Heart left ventricle (tissue), 16 donors: ENCODE results near the gene ZNF433. TPM values are rescaled to one million over a fixed set of nuclear protein-coding genes. Genes with fewer than 3 reads are reported as not detected.
A peak's percentile ranks its signal among the peaks of the same experiment; 100 is the strongest.

ENCODE experiments used
- ATAC-seq, 4 donors: fragments of 200-7000 bp; cut with Tn5 transposase; one replicate each; pipeline ENCODE4 v1.9.1; 2020 to 2022; ENCODE audit warnings: moderate library complexity in 4 of 4, mild to moderate bottlenecking in 3 of 4, moderate number of reproducible peaks in 1 of 4
- DNase-seq, 5 donors: peaks; one replicate each; pipeline ENCODE4 v3.0.0-alpha.2; 2020
- H3K27ac ChIP-seq, 12 donors: fragments of 200-600 bp; sonication (generic) in 4 of 12; one replicate each; pipeline versions ENCODE4 v1.5.0 to v1.8.0; 2016 to 2022; ENCODE audit warnings: mild to moderate bottlenecking in 2 of 12
- H3K27me3 ChIP-seq, 9 donors: fragments of 200-600 bp; sonication (generic) in 2 of 9; one replicate each; pipeline versions ENCODE4 v1.5.1 to v1.8.0; 2016 to 2022; ENCODE audit warnings: mild to moderate bottlenecking in 3 of 9
- H3K36me3 ChIP-seq, 9 donors: fragments of 200-600 bp; sonication (generic) in 2 of 9; one replicate each; pipeline versions ENCODE4 v1.5.0 to v1.8.0; 2018 to 2022; ENCODE audit warnings: mild to moderate bottlenecking in 2 of 9
- H3K4me1 ChIP-seq, 12 donors: fragments of 200-600 bp; sonication (generic) in 4 of 12; one replicate each; pipeline versions ENCODE4 v1.5.0 to v1.8.0; 2016 to 2022; ENCODE audit warnings: mild to moderate bottlenecking in 3 of 12
- H3K4me3 ChIP-seq, 12 donors: fragments of 200-600 bp; sonication (generic) in 4 of 12; one replicate each; pipeline versions ENCODE4 v1.5.0 to v1.8.0; 2017 to 2022; ENCODE audit warnings: mild to moderate bottlenecking in 9 of 12, moderate library complexity in 4 of 12
- H3K9me3 ChIP-seq, 12 donors: fragments of 200-600 bp; sonication (generic) in 4 of 12; one replicate each; pipeline versions ENCODE4 v1.5.0 to v1.8.0; 2016 to 2022; ENCODE audit warnings: mild to moderate bottlenecking in 1 of 12
- CTCF ChIP-seq, 12 donors: fragments of 200-600 bp; sonication (generic) in 4 of 12; IDR thresholded peaks; one replicate each; pipeline versions ENCODE4 v1.5.0 to v1.8.0; 2018 to 2022; ENCODE audit warnings: antibody characterized with exemption in 12 of 12, mild to moderate bottlenecking in 5 of 12
- POLR2A ChIP-seq, 2 donors: fragments of 450-650 bp; IDR thresholded peaks; one replicate each; pipeline ENCODE4 v1.6.1; 2017; ENCODE audit warnings: antibody characterized with exemption in 2 of 2, mild to moderate bottlenecking in 2 of 2, moderate library complexity in 2 of 2
- WGBS, 4 donors: extraction: QIAGEN DNeasy Blood & Tissue Kit in 2 of 4; methylation state at CpG; one replicate each; pipeline versions ENCODE4 v1.1.5 to v1.1.7; 2013 to 2018; 5-methylcytosine and 5-hydroxymethylcytosine counted together
- intact Hi-C, 10 donors: fragments of 100-400 bp; cut with DNase I; formaldehyde crosslinking; loops; one replicate each; pipeline versions ENCODE4 v1.11.1 to v1.14.2; 2022
- polyA plus RNA-seq, 2 donors: library from polyadenylated mRNA; stranded (reverse); fragments of 200-250 nt; gene quantifications; one replicate each; pipeline ENCODE4 v1.2.3, GENCODE V29; 2013
- total RNA-seq, 9 donors: library from RNA; depleted of rRNA in 2 of 9; stranded (reverse); fragments of >200 nt in 2 of 9; fragmentation: NEBNext Ultra II Directional in 3 of 9; extraction: Animal tissue kit (Norgen Biotek cat#: 25700) in 3 of 9; gene quantifications; one replicate each; pipeline versions ENCODE4 v1.1.0 to v1.2.4, GENCODE V29; 2016 to 2023
- donor health status: ischemic (EF 13 %, LVEDD 7.1; RV severe dilation, severe dysfunction).
- donor health status: healthy with polysubstance abuse.
- donor health status: DM: no; HTN: yes; CAD: no.
- donor health status: DM: no; HTN: no; CAD: no.
- donor health status: ischemic (EF 25% LVEDD 6.9; RV normal size, moderate dysfunction).
- donor health status: ischemic (EF 25% LVEDD 5.7; RV mildly dilated, moderate dysfunction).
- donor health status: healthy.
- donor health status: DM: yes; HTN: yes; CAD: no.
- donor health status: ischemic (EF 35%, LVEDD 5.7; RV mildly dilated, moderate dysfunction).
- donor health status: nonischemic (EF 11% LVEDD 7.7; RV severe dilation, severe dysfunction).
- donor health status: DM: yes; HTN: yes; CAD: no.
- donor health status: PGD.
- donor health status: ischemic (EF 29% LVEDD 5.4; RV normal size, mild dysfunction).
- donor health status: nonischemic (EF 23%, LVEDD 6.1; RV moderate dilation, normal function).

ZNF433 gene
- total and polyA plus RNA-seq, 11 donors: 2.2 to 6.6 (median 3.6) TPM

DNA sequence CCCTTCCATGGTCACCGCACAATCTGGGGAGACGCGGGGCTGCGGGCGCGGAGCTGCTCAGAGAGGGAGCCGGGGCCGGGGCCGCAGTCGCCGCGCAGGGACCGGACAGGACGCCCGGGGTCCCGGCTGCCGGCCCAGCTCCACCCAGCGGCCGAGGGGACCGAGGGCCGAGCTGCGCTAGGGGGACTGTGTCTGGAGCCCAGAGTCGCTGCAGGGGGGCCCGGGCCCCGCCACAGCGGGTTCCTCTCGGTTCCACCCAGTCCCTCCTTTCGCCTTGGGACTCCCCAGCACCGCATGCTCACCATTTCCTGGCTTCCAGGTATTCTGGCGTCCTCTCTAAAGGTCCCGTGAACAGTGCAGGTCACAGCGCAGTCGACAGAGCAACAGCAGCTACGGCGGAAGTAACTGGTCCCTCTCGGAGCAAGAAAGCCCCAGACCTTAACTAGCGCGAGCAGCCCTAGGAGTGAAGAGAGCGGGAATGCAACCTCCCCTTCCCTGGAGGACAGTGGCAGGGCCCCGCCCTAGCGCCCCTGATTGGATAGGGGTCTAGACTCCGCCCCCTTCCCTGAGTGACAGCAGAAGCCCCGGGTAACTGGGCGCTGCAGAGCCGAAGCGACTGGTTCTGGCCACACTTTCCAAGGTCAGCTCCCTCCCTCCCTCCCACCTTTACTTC, 17.2 kb upstream of the ZNF433 start, which contains the start of gene ZNF878:
ZNF878 (minus strand) TSS at position 465 of the 673 bp plus-strand sequence; CDS start at position 305, 160 bp downstream.
- H3K27me3 ChIP-seq: no peaks in the 10 kb centered on the region
- intact Hi-C loops: loop anchor here in 1 of 10 donors (10.0 kb wide), 1 partner anchor 258 kb away; the partner anchor contains the start of gene ZNF491
- DNase-seq (peak; percentile 90 to 95 (median 92)), ATAC-seq (peak; percentile 100)
- H3K4me3 ChIP-seq: peak within 1 kb of the TSS; percentile 59 to 85 (median 68)
- H3K4me1 ChIP-seq: peaks cover 0 to 18% (median 2%) of the 10 kb centered on the region in 12 donors
- peak within 1 kb of the TSS in 11 of 12 donors; percentile 20 to 79 (median 66) for H3K27ac ChIP-seq
- no peaks in the 10 kb centered on the region for H3K9me3 ChIP-seq
- H3K36me3 ChIP-seq: no peaks in the 10 kb centered on the region
- WGBS, 4 donors: 0 to 1% (median 0%) methylated on average over 28 to 46 of the region's 46 CpGs
- peak; percentile 71 to 94 for TF ChIP-seq POLR2A (IDR thresholded peaks at IDR 0.05)
- peak in 5 of 12 donors; percentile 7 to 32 (median 26) for TF ChIP-seq CTCF (IDR thresholded peaks at IDR 0.05)

GRCh38 chr19:12052091-12052496, 16.6 kb upstream of the ZNF433 start:
- H3K9me3 ChIP-seq: peaks cover 0 to under 1% (median 0%) of the 10 kb centered on the region in 12 donors
- intact Hi-C loops: loop anchor here in 1 of 10 donors (10.0 kb wide), 1 partner anchor 257 kb away; the partner anchor contains the start of gene ZNF491
- peak overlapping the region; percentile 59 to 85 (median 68) for H3K4me3 ChIP-seq
- H3K27me3 ChIP-seq: no peaks in the 10 kb centered on the region
- TF ChIP-seq POLR2A (IDR thresholded peaks at IDR 0.05): no peak
- TF ChIP-seq CTCF (IDR thresholded peaks at IDR 0.05): no peak
- DNase-seq (no peak), ATAC-seq (no peak)
- peak overlapping the region in 8 of 12 donors; percentile 52 to 79 (median 69) for H3K27ac ChIP-seq
- no peaks in the 10 kb centered on the region for H3K36me3 ChIP-seq
- WGBS, 4 donors: 0 to 3% (median 1%) methylated on average over 14 of the region's 14 CpGs
- H3K4me1 ChIP-seq: peaks cover 0 to 18% (median 2%) of the 10 kb centered on the region in 12 donors

DNA sequence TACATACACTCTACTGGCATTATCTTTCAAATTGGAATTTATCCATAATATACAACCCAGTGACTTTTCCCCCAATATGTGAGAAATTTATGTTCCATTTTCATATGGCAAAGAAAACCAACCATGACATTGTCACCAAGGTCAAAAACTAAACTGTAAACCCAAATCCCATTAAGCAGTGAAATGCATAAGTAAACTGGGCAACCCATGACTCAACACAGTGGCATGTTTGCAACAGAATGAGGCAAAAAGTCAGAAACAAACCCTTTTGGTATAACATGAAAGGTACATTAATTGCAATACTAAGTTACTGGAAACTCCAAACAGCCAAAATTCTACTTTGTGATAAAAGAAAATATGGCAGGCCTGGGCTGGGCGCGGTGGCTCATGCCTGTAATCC, 12.4 kb upstream of the ZNF433 start:
- Histone ChIP-seq H3K27me3 (no peaks in the 10 kb centered on the region), H3K4me1 (peaks cover 0 to 13% (median 0%) of the 10 kb centered on the region in 12 donors), H3K4me3 (no peak overlapping the region), H3K9me3 (peaks cover 0 to 42% (median 24%) of the 10 kb centered on the region in 12 donors), H3K27ac (no peak overlapping the region), H3K36me3 (peaks cover 0 to 20% (median 0%) of the 10 kb centered on the region in 9 donors)
- no peak for TF ChIP-seq POLR2A (IDR thresholded peaks at IDR 0.05)
- no peak for TF ChIP-seq CTCF (IDR thresholded peaks at IDR 0.05)
- DNase-seq (no peak), ATAC-seq (no peak)
- WGBS, 4 donors: 97 to 100% (median 99%) methylated on average over 2 of the region's 2 CpGs
- intact Hi-C loops: no loop called here

GRCh38 chr19:12043752-12044422, 8.4 kb upstream of the ZNF433 start:
- ATAC-seq (no peak), DNase-seq (no peak)
- peaks cover 0 to 56% (median 26%) of the 10 kb centered on the region in 12 donors for H3K9me3 ChIP-seq
- H3K4me3 ChIP-seq: no peak overlapping the region
- peaks cover 0 to 20% (median 0%) of the 10 kb centered on the region in 9 donors for H3K36me3 ChIP-seq
- no peak overlapping the region for H3K27ac ChIP-seq
- 95 to 96% (median 95%) methylated on average over 5 of the region's 5 CpGs for WGBS, 4 donors
- intact Hi-C loops: no loop called here
- H3K4me1 ChIP-seq: no peaks in the 10 kb centered on the region
- no peaks in the 10 kb centered on the region for H3K27me3 ChIP-seq
- TF ChIP-seq POLR2A (IDR thresholded peaks at IDR 0.05): no peak
